ENCODE results near the gene CCDC187. TPM values are rescaled to one million over a fixed set of nuclear protein-coding genes. Genes with fewer than 3 reads are reported as not detected.
A peak's percentile ranks its signal among the peaks of the same experiment; 100 is the strongest.

CCDC187 gene
- total RNA-seq, 4 donors from 2014 or later: 0.13 to 0.45 TPM; not detected in 2

GRCh38 chr9:136326061-136326760 lies 22.3 kb upstream of the CCDC187 start:
- no peak for DNase-seq (ENCODE audit: low spot score in 2 of 2)
- Histone ChIP-seq H3K27ac (peak overlapping the region; percentile 70), H3K27me3 (no peaks in the 10 kb centered on the region), H3K36me3 (no peaks in the 10 kb centered on the region), H3K4me1 (peaks cover 49% of the 10 kb centered on the region), H3K9me3 (no peaks in the 10 kb centered on the region), H3K4me3 (peak overlapping the region; percentile 70)
- WGBS: 43% methylated on average over 16 of the region's 28 CpGs
- TF ChIP-seq EP300 (IDR thresholded peaks at IDR 0.05) (no peak), POLR2A (IDR thresholded peaks at IDR 0.05) (no peak), CTCF (IDR thresholded peaks at IDR 0.05) (no peak), POLR2AphosphoS5 (IDR thresholded peaks at IDR 0.05) (no peak)

- no peaks in the 10 kb centered on the region for H3K9me3 ChIP-seq
- no peaks in the 10 kb centered on the region for H3K36me3 ChIP-seq
- no CpG with 5 or more reads among the region's 13 CpGs for WGBS
- no peak overlapping the region for H3K4me3 ChIP-seq
- DNase-seq (ENCODE audit: low spot score in 2 of 2): no peak
- no peak for TF ChIP-seq POLR2AphosphoS5 (IDR thresholded peaks at IDR 0.05)
- no peak for TF ChIP-seq CTCF (IDR thresholded peaks at IDR 0.05)
- no peak for TF ChIP-seq EP300 (IDR thresholded peaks at IDR 0.05)
- no peak for TF ChIP-seq POLR2A (IDR thresholded peaks at IDR 0.05)
- H3K27me3 ChIP-seq: no peaks in the 10 kb centered on the region
- H3K4me1 ChIP-seq: peaks cover 49% of the 10 kb centered on the region
- no peak overlapping the region for H3K27ac ChIP-seq
Observed at GRCh38 chr9:136325358-136325757, 21.5 kb upstream of the CCDC187 start.

GRCh38 chr9:136324501-136325300 lies 20.8 kb upstream of the CCDC187 start:
- Histone ChIP-seq H3K4me1 (peaks cover 49% of the 10 kb centered on the region), H3K4me3 (no peak overlapping the region), H3K27ac (no peak overlapping the region), H3K36me3 (no peaks in the 10 kb centered on the region), H3K9me3 (no peaks in the 10 kb centered on the region), H3K27me3 (no peaks in the 10 kb centered on the region)
- no peak for TF ChIP-seq CTCF (IDR thresholded peaks at IDR 0.05)
- TF ChIP-seq POLR2AphosphoS5 (IDR thresholded peaks at IDR 0.05): no peak
- TF ChIP-seq EP300 (IDR thresholded peaks at IDR 0.05): no peak
- no peak for TF ChIP-seq POLR2A (IDR thresholded peaks at IDR 0.05)
- DNase-seq (ENCODE audit: low spot score in 2 of 2): no peak
- 70% methylated on average over 9 of the region's 24 CpGs for WGBS

- Histone ChIP-seq H3K9me3 (no peaks in the 10 kb centered on the region), H3K27me3 (no peaks in the 10 kb centered on the region), H3K27ac (no peak overlapping the region), H3K36me3 (no peaks in the 10 kb centered on the region), H3K4me3 (no peak overlapping the region), H3K4me1 (peaks cover 37% of the 10 kb centered on the region)
- 44% methylated on average over 7 of the region's 17 CpGs for WGBS
- TF ChIP-seq POLR2AphosphoS5 (IDR thresholded peaks at IDR 0.05): no peak
- TF ChIP-seq POLR2A (IDR thresholded peaks at IDR 0.05): no peak
- TF ChIP-seq EP300 (IDR thresholded peaks at IDR 0.05): no peak
- TF ChIP-seq CTCF (IDR thresholded peaks at IDR 0.05): no peak
- no peak for DNase-seq (ENCODE audit: low spot score in 2 of 2)
Observed at GRCh38 chr9:136323371-136323789, 19.5 kb upstream of the CCDC187 start.

GRCh38 chr9:136322756-136323330 lies 18.9 kb upstream of the CCDC187 start:
- no peaks in the 10 kb centered on the region for H3K36me3 ChIP-seq
- H3K27me3 ChIP-seq: no peaks in the 10 kb centered on the region
- WGBS: 42% methylated on average over 12 of the region's 23 CpGs
- no peaks in the 10 kb centered on the region for H3K9me3 ChIP-seq
- no peak for TF ChIP-seq CTCF (IDR thresholded peaks at IDR 0.05)
- no peak for TF ChIP-seq POLR2A (IDR thresholded peaks at IDR 0.05)
- TF ChIP-seq POLR2AphosphoS5 (IDR thresholded peaks at IDR 0.05): no peak
- no peak for TF ChIP-seq EP300 (IDR thresholded peaks at IDR 0.05)
- H3K4me1 ChIP-seq: peaks cover 32% of the 10 kb centered on the region
- H3K27ac ChIP-seq: no peak overlapping the region
- DNase-seq (ENCODE audit: low spot score in 2 of 2): no peak
- no peak overlapping the region for H3K4me3 ChIP-seq
